Activated effector memory CD4-positive, alpha-beta T cell treated with anti-CD3 and anti-CD28 coated beads, Interleukin-2, amount 50 U/mL, for 16 hours (primary cell): Measurements from ENCODE around the gene DIDO1.
A peak's percentile ranks its signal among the peaks of the same experiment; 100 is the strongest.

ENCODE experiments used
- DNase-seq: peaks from one replicate; pipeline ENCODE4 v3.0.0-alpha.2; 2020

Gene DIDO1

DNA sequence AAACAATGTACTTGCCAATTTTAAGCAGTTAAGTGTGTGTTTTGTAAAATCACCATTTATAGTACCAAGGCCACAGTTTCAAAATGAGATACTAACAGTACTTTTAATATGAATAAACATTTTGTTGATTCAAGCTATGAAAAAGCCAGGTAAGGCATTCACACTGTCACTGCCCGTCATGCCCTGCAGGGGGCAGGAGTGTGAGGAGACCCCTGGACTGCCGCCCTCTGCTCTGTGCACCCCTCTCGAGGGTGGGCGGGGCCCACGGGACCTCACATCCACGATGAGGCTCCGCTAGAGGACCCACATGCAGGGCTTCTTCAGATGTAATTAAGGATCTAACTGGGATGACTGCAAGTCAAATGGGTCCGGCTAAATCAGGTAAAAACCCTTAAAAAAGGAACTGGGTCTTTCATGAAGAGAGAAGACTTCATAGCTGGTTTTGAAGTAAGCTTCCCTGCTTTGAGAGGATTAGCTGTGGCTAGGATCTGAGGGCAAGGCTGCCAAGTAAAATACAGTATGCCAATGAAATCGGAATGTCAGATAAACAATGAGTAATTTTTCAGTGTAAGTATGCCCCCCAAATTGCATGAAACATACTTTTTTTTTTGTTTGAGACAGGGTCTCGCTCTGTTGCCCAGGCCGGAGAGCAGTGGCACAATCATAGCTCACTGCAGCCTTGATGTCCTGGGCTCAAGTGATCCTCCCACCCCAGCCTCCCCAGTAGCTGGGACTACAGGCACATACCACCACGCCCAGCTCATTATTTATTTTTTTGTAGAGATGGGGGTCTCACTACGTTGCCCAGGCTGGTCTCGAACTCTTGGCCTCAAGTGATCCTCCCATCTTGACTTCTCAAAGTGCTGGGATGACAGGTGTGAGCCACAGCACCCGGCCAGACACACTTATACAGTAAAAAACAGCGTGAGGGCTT lies 18.7 kb downstream of the DIDO1 start:
- DNase-seq, result no peak

DNA sequence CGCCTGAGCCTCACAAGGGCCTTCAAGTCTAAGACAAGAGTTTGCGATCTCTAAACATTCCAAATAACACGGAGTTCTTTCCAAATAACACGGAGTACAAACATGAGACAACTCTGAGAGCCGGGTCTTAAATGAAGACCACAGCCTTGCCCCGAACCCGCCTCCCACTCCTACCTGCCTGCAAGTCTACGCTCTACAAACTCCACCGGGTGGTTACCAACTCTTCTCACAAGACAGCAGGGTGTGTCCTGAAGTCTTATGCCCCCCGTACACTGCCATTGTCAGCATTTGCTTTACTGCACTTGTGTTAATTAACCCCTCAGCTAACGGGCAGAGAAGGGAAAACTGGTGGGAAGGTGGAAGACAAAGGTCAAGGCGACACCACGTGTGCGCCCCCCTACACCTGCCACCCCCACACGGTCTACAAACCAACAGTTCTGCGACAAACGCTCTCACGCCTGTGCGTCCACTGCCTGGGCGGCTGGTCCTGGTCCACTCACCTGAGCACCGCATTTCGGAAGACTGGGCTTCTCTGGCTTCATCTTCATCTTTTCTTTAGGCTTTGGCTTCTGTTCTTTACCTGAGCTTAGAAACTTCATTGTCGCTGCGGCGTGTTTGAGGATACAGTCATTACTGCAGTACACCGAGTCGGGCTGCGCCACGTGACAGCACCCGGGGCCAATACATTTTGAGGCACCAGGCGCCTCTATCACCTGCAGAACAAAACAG lies 19.5 kb downstream of the DIDO1 start:
- DNase-seq, result no peak

DNA sequence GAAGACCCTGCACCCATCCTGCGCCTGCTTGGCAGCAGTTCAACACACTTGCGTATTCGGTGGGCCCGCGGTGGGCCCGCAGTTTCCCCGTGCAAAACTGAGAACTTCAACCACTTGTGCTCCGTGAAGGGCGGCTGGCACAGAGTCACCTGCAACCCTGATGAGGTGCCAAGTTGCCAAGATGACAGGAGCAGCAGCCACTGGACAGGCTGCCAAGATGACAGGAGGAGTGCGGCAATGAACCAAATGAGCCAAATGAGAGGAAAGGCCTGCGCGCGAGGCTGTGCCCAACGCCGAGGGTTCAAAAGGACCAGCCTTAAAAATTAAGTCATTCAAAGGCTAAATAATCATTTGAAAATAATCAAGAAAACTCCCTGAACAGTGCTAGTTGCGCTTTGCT lies 20.1 kb downstream of the DIDO1 start:
- no peak for DNase-seq

GRCh38 chr20:62905536-62906117 lies 20.7 kb downstream of the DIDO1 start:
- DNase-seq, result no peak

GRCh38 chr20:62902926-62903615 lies 23.2 kb downstream of the DIDO1 start:
- DNase-seq, result no peak

DNA sequence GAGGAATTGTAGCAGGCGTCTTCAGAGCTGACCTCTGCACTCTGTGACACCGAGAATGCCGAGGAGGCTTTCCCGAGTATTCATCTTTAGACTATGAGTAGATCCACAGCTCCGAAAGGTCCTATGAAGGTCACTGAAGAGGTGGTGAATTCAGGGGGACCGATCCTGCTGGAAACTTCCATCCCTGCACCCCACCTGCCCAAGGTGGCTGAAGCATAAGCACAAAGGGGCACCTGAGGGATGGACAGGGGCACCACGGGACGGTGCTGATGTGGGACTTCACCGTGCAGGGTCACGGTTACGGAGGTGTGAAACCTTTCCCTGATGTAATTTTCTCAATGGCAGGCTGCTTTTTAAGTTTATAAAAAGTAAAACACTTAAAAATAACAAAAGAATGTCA lies 24.4 kb downstream of the DIDO1 start:
- no peak for DNase-seq

DNA sequence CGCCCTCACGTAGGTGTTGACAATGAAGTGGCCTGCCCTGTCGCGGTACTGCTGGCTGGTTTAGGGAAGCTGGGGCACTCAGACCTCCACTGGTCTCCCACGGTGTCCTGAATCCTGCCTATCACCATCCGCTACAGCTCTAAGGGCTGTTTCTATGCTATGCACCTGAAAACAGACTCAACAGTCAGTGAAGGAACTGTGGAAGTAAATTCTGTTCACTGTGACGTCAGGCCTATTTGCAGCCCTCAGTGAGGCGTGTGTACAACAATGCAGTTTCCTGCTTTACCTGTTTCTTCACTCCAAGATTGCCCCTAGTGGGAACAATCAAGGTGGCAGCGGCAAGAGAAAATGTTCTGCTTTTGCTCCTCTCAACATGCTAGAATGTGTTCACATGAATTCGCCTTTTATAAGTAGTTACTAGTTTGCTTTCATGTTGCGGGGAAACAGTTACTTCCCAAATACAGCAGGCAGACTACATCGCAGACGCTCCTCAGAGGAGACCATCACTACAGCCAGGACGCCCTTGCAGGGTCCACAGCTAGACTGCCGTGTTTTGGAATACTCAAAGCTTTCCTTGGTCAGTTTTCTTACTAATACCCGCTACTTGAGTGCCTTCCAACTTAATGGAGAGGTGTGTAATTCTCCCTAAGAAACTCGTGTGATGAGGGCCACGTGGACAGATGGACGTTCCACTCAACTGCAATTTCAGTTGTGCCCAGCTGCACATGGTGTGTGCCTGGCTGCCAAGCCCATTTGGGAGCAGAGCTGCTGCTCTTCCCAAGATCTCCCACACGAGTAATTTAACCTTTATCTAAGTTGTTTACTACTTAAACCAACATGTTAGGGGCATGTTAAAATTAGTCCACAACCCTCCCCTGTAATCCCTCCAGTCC lies 25.4 kb downstream of the DIDO1 start:
- DNase-seq, result no peak

DNA sequence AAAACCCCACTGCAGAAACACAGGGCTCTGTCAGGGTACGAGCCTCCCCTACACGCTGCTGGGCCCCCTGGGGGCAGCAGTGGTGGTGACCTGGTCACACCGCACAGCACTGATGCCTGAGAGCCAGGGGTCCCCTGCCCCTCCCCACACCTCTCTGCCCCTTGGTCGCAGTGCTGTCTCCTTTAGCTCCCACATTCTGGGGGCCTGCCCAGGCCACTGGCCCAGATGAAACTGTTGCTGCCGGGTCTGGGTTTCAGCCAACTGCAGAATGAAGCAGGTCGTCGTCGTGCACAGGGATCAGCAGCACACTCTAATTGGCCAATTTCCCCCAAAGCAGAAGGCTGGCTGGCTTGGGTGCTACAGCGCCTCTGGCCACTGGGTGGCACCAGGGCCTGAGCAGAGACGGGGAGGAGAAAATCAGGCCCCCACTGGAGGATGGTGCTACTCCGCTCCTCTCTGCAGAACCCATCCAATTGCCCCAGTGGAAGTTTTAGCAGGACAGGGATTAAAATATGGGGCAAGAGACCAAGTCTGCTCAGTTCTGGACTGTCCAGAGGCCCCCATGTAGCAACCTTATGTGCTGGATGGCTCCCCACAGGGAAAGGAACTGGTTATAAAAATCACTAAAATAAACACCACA lies 26.1 kb downstream of the DIDO1 start:
- peak; percentile 90 for DNase-seq

DNA sequence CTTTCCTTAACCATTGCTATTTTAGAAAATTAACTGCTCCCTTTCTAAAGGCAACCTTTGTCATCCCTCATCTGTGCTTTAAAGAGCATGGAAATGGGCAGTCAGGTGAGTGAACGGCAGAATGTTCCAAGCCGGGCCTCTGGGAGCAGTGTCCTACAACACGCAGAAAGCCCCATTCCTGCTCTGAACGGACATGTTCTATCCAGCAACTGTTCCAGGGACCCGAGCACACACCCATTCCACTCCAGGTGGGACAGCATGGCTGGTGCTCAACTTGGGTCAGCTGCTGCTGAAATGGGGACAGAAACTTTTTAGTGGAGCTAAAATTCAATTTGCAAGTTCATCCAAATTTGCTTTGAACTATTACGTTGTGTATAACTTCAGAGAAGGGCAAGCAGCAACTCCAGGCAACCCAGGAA lies 26.7 kb downstream of the DIDO1 start:
- no peak for DNase-seq

GRCh38 chr20:62898970-62899632 lies 27.2 kb downstream of the DIDO1 start:
- DNase-seq, result no peak

DNA sequence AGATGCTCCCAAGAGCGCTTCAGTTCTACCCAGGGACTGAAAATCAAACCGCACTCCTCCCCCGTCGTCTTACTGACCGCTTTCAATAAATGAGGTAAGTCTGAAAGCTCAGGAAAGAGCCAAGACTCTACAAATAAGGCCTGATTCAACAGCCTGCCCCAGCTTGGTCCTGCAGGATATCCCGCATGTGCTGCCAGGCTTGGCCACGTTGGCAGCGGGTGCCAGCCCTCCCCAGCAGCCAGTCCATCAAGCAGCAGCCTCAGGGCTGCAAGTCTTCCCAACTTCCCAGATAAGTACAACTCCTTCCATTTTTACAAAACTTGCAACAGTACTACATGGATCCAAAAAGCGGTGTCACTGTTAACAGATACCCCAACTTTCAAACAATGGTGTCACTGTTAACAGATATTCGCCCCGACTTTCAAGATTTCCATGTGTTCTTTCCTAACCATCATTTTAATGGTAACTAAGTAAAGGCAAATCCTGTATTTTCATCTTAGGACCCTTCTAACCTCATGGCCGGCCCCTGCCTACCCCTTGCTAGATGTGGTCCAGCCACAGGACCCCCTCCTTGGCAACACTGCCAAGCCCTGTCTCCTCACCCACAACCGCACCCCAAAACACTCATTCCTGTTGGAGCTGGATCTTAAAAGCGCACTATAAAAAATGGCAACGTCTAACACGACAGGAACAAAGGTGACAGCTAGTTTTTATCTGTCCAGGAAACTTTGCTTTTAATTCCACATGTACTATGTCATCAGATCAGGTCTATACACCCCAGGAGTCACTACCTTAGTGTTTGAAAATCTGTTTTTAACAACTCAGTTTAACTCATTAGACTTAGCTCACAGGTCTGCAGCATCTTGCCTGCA lies 28.0 kb downstream of the DIDO1 start:
- DNase-seq, result no peak

- no peak for DNase-seq
Measured at GRCh38 chr20:62897666-62898065, 28.6 kb downstream of the DIDO1 start.

DNA sequence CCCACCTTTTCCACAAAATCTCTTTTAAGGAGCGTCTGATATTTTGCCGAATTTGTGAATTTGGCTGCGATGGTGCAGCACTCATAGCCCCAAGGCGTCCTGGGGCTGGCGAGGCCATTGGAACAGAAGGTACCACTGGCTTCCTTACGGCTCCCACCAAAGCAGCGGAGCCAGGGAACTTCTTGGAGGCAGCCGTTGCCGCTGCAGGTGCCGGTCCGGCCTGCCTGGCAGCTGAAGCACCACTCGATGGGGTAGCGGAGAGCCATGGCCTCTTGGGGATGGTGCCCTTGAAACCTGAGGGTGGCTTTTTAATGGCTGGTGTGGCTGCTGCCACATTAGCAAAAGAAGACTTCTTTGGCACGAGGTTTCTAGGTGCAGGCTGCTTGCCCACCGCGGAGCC lies 29.8 kb downstream of the DIDO1 start:
- no peak for DNase-seq

GRCh38 chr20:62895539-62895938 lies 30.8 kb downstream of the DIDO1 start:
- no peak for DNase-seq

DNA sequence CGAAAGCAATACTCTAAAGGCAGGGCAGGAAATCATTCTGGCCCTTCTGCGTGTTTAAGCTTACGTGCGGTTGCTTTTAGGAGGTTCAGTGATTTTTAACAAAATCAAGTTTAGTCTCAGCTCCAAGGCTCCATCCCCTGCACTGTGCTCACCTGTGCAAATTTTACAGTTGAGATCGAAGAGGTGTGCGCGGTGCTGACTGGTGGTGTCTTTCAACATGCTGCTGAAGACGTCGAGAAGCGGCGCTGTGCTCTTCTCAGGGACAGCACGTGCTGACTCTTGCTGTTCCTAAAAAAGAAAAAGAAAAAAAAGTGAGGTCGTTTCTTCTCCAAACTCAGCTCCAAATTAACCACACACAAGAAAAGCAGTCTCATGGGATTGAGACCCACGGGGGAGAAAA lies 32.0 kb downstream of the DIDO1 start:
- no peak for DNase-seq

DNA sequence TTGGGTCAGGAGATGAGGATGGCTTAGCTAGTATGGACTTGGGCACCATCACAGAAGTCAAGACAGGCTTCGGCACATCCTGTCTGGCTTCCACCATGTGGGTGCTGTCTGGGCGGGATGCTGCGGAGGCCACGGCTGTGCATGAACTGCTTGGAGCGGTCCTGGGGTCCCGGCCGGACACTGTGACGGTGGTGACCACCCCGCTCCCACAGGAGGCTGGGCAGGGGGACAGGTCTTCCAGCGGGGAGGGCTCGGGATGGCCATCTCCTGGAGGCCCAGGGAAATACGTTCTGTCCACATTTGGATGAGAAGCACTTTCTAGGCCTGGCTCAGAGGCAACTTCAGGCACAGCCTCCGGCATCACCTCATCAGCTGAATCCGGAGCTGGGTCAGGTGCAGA lies 32.6 kb downstream of the DIDO1 start:
- DNase-seq, result no peak

DNA sequence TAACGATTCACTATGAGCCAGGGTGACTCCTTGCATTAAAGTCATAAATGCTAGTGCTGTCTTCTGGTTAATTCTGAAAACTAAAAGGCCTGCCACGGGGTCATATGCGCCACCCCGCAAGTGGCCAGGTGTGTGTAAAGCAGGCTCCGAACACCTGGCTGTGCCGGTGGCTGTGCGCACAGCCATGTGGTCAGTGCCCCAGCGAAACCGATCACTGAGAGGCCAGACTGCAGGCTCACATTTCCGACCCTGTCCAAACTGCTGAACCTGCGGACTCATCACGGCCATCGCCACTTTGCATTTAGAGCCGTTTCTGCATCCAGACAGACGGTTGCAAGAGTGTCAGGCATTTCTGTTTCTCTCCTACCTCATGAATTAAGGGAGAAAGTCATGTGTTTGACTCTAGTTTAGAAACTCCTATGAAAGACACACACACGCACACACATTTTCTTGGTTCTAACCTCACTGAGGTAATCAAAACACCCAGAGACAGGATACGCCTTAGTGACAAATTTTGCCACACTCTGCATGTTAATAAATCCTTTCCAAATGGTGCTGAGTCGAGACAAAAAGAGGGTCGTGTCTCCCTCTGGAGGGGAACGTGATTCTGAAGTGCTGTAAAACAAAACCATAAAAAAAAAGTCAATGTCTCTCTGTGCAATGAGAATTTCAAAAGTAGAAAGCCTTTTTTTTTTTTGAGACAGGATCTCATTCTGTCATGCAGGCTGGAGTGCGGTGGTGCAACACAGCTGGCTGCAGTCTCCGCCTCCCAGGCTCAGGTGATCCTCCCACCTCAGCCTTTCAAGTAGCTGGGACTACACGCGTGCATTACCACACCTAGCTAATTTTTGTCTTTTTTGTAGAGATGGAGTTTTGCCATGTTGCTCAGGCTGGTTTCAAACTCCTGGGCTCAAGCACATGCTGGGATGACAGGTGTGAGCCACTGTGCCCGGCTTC lies 33.7 kb downstream of the DIDO1 start:
- DNase-seq, result no peak

DNA sequence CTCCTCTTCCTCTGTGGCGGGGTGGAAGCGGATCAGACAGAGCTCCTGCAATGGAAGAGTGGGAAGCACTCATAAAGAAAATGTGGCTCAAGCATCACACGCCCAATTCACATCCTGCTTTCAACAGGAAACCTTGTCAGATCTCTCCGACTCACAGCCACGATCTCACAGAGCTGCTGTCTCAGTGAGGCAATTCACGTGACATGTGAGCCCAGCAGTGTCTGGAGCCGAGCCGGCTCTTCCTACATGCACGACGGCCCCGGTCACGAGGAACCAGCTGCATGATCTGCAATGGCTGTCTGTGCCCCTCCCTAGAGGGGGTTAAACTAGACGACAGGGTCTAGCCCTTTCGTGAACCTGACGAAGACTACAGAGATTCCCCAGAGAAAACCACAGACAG lies 35.2 kb downstream of the DIDO1 start:
- DNase-seq, result peak; percentile 74

DNA sequence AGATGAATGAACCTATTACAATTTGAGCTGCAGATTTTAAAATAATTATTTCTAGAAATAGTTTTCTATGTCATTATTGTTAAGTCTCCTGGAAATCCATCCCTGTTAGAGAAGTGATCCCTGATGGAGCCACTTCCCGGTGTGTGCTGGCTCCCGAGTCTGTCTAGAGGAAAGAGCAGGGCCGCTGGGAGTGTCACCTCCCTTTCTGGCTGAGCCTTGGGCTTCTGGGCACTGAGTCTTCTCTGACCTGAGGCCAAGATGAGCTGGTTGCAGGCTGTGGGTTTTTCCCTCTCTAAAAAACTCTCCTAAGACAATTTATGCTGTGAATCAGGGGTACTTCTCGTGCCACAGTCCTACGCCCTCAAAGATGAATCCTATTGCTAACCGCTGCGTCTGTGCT lies 35.9 kb downstream of the DIDO1 start:
- DNase-seq, result no peak
